H9 (cell line): ENCODE results near the gene PPFIBP2. TPM values are rescaled to one million over a fixed set of nuclear protein-coding genes. Genes with fewer than 3 reads are reported as not detected.

Experiments
- DNase-seq: peaks from one replicate; pipeline ENCODE4 v3.0.0-alpha.2; 2017
- H2AFZ ChIP-seq: one replicate; pipeline ENCODE4 v1.6.1; 2013; ENCODE audit warnings: mild to moderate bottlenecking, low read length, control low read depth, moderate library complexity
- H2AK5ac ChIP-seq: 2 replicates; pipeline ENCODE4 v1.6.1; 2013; ENCODE audit warnings: low read length, control low read depth, mixed read lengths; ENCODE audit not compliant: insufficient read length
- H2BK120ac ChIP-seq: one replicate; pipeline ENCODE4 v1.6.1; 2013; ENCODE audit warnings: low read depth, mild to moderate bottlenecking, low read length, control low read depth, inconsistent platforms; ENCODE audit not compliant: poor library complexity, severe bottlenecking
- H2BK12ac ChIP-seq: 2 replicates; pipeline ENCODE4 v1.6.1; 2013; ENCODE audit warnings: low read length, control low read depth, mixed read lengths, low read depth; ENCODE audit not compliant: insufficient read length
- H2BK15ac ChIP-seq: 2 replicates; pipeline ENCODE4 v1.6.1; 2013; ENCODE audit warnings: low read depth, low read length, control low read depth
- H2BK20ac ChIP-seq: one replicate; pipeline ENCODE4 v1.6.1; 2013; ENCODE audit warnings: low read depth, mild to moderate bottlenecking, low read length, control low read depth, inconsistent platforms; ENCODE audit not compliant: poor library complexity, severe bottlenecking
- H2BK5ac ChIP-seq: 2 replicates; pipeline ENCODE4 v1.6.1; 2013; ENCODE audit warnings: low read length, control low read depth, mixed read lengths; ENCODE audit not compliant: insufficient read length
- H3K14ac ChIP-seq: 2 replicates; pipeline ENCODE4 v1.6.1; 2013; ENCODE audit warnings: low read length, control low read depth; ENCODE audit not compliant: insufficient read depth
- H3K18ac ChIP-seq: 2 replicates; pipeline ENCODE4 v1.6.1; 2013; ENCODE audit warnings: low read depth, mild to moderate bottlenecking, mixed read lengths, low read length, control low read depth; ENCODE audit not compliant: insufficient read length
- H3K23ac ChIP-seq: 2 replicates; pipeline ENCODE4 v1.6.1; 2013; ENCODE audit warnings: low read length, control low read depth, mixed read lengths, low read depth; ENCODE audit not compliant: insufficient read length
- H3K23me2 ChIP-seq: 2 replicates; pipeline ENCODE4 v1.6.1; 2013; ENCODE audit warnings: low read depth, mild to moderate bottlenecking, mixed read lengths, low read length, control low read depth; ENCODE audit not compliant: insufficient read length, poor library complexity, severe bottlenecking
- H3K27ac ChIP-seq: 2 replicates; pipeline ENCODE4 v1.5.1; 2013; ENCODE audit warnings: low read length, control low read depth, mixed read lengths, low read depth; ENCODE audit not compliant: insufficient read length
- H3K27me3 ChIP-seq: 2 replicates; pipeline ENCODE4 v1.6.1; 2013; ENCODE audit warnings: low read length, control low read depth, inconsistent platforms; ENCODE audit not compliant: insufficient read depth
- H3K4ac ChIP-seq: 2 replicates; pipeline ENCODE4 v1.6.1; 2013; ENCODE audit warnings: low read depth, mild to moderate bottlenecking, control low read depth, inconsistent platforms, low read length, moderate library complexity
- H3K4me1 ChIP-seq: 2 replicates; pipeline ENCODE4 v1.6.1; 2013; ENCODE audit warnings: low read length, control low read depth, inconsistent platforms; ENCODE audit not compliant: insufficient read depth
- H3K4me2 ChIP-seq: 2 replicates; pipeline ENCODE4 v1.6.1; 2013; ENCODE audit warnings: low read length, control low read depth, mixed read lengths; ENCODE audit not compliant: insufficient read length, insufficient read depth
- H3K56ac ChIP-seq: 2 replicates; pipeline ENCODE4 v1.6.1; 2013; ENCODE audit warnings: low read depth, mild to moderate bottlenecking, mixed read lengths, low read length, control low read depth; ENCODE audit not compliant: insufficient read length
- H3K79me1 ChIP-seq: 2 replicates; pipeline ENCODE4 v1.6.1; 2013; ENCODE audit warnings: low read depth, mild to moderate bottlenecking, moderate library complexity, low read length, control low read depth, inconsistent platforms; ENCODE audit not compliant: insufficient read depth, poor library complexity, severe bottlenecking
- H3K79me2 ChIP-seq: 2 replicates; pipeline ENCODE4 v1.6.1; 2013; ENCODE audit warnings: low read length, control low read depth, inconsistent platforms; ENCODE audit not compliant: insufficient read depth
- H3K9ac ChIP-seq: 2 replicates; pipeline ENCODE4 v1.6.1; 2013; ENCODE audit warnings: low read length, control low read depth, mixed read lengths; ENCODE audit not compliant: insufficient read length; ENCODE audit errors: extremely low read depth
- H3K9me3 ChIP-seq: one replicate; pipeline ENCODE4 v1.6.1; 2013; ENCODE audit warnings: low read depth, low read length, inconsistent platforms; ENCODE audit not compliant: control insufficient read depth
- H3T11ph ChIP-seq: one replicate; pipeline ENCODE4 v1.6.1; 2013; ENCODE audit warnings: mild to moderate bottlenecking, low read length, control low read depth, inconsistent platforms
- H4K20me1 ChIP-seq: one replicate; pipeline ENCODE4 v1.6.1; 2013; ENCODE audit not compliant: control insufficient read depth, insufficient read length, insufficient read depth
- H4K5ac ChIP-seq: 2 replicates; pipeline ENCODE4 v1.6.1; 2013; ENCODE audit warnings: low read depth, mild to moderate bottlenecking, mixed read lengths, low read length, control low read depth; ENCODE audit not compliant: insufficient read length
- H4K8ac ChIP-seq: replicated peaks from 2 replicates; pipeline ENCODE4 v1.6.1; 2013; ENCODE audit warnings: low read length, control low read depth, mixed read lengths, low read depth; ENCODE audit not compliant: insufficient read length
- H4K91ac ChIP-seq: 2 replicates; pipeline ENCODE4 v1.6.1; 2013; ENCODE audit warnings: low read depth, mild to moderate bottlenecking, moderate library complexity, mixed read lengths, low read length, control low read depth; ENCODE audit not compliant: insufficient read length
- H3K27ac Mint-ChIP-seq, 3 experiments: 2 replicates in 2 of 3; 3 replicates in 1 of 3; pipeline ENCODE4 v1.8.0; 2020 to 2021; ENCODE audit warnings: mixed read lengths in 3 of 3, mild to moderate bottlenecking in 1 of 3, moderate library complexity in 1 of 3
- H3K27me3 Mint-ChIP-seq: 2 replicates; pipeline ENCODE4 v1.8.0; 2021; ENCODE audit warnings: low read depth, mild to moderate bottlenecking, moderate library complexity, mixed read lengths
- H3K36me3 Mint-ChIP-seq, 3 experiments: 2 replicates in 2 of 3; 3 replicates in 1 of 3; pipeline ENCODE4 v1.8.0; 2020 to 2021; ENCODE audit warnings: low read depth in 3 of 3, mixed read lengths in 3 of 3; ENCODE audit not compliant: insufficient read depth in 1 of 3
- H3K4me1 Mint-ChIP-seq, 2 experiments: 2 replicates each; pipeline ENCODE4 v1.8.0; 2020; ENCODE audit warnings: mixed read lengths in 2 of 2
- H3K4me3 Mint-ChIP-seq, 2 experiments: 2 replicates in 1 of 2; 3 replicates in 1 of 2; pipeline ENCODE4 v1.8.0; 2020 to 2021; ENCODE audit warnings: mild to moderate bottlenecking in 2 of 2, mixed read lengths in 2 of 2, moderate library complexity in 1 of 2
- H3K9me3 Mint-ChIP-seq, 2 experiments: 2 replicates in 1 of 2; 3 replicates in 1 of 2; pipeline ENCODE4 v1.8.0; 2020; ENCODE audit warnings: mild to moderate bottlenecking in 2 of 2, mixed read lengths in 2 of 2, moderate library complexity in 1 of 2
- WGBS: extraction: QIAGEN DNeasy Blood & Tissue Kit; methylation state at CpG from one replicate; pipeline ENCODE4 v1.1.7; 2013; ENCODE audit warnings: missing lambda C conversion rate, low lambda C conversion rate, mixed read lengths; ENCODE audit not compliant: insufficient read length; ENCODE audit errors: extremely low coverage; 5-methylcytosine and 5-hydroxymethylcytosine counted together
- total RNA-seq: library from RNA; stranded (reverse); gene quantifications from 2 replicates; pipeline ENCODE4 v1.2.1, GENCODE V29; 2021
- TF ChIP-seq, protein P1 (sequence below): fragments of 200-600 bp; sonication (generic); conservative IDR thresholded peaks from 3 replicates; pipeline ENCODE4 v1.8.0; 2021; ENCODE audit warnings: antibody characterized with exemption, mild to moderate bottlenecking

PPFIBP2 gene
- total RNA-seq, 1 experiment from 2014 or later: 8.3 TPM

DNA sequence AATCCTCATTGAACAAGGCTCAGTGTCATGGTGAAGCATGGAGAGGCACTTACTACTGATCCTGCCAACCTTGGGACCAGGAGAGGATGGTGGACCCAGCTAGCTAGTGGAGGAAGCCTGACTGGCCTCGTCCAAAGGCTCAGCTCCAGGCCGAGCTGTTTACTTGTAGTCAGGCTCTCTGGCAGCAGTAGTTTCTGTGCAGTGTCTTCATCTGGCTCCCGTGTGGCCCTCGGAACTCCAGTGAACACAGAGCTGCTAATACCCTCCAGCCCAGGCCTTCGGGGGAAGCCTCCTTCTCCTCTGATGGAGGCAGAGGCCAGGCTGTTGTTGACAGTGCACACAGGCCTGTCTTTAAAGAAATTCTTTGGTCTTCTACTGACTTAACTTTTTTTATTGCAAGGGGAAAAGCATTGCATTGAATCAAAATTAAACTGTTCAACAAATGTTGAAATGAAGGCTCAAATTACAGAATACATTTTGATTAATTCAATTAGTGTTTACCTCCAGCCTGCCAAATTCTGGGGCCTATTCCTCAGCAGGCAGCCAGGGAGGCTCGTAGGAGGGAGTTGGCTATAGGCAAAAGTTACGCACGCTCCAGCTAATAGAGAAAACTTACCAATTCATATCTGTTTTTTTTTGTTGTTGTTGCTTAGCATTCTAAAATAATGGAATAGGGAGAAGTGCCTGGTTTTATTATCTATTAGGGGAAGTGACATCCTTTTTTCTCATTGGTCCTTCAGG, 18.8 kb downstream of the PPFIBP2 start:
- Histone ChIP-seq H2BK5ac (no peak overlapping the region), H3K14ac (no peak overlapping the region; the same call in 1 of the 2 replicates), H3K4ac (no peak overlapping the region), H2BK15ac (no peak overlapping the region), H3K4me1 (no peaks in the 10 kb centered on the region), H3K9ac (no peak overlapping the region), H4K20me1 (no peaks in the 10 kb centered on the region), H3K79me2 (no peaks in the 10 kb centered on the region), H3K23ac (no peak overlapping the region), H3K4me2 (no peak overlapping the region), H3K18ac (no peak overlapping the region), H3K23me2 (no peaks in the 10 kb centered on the region), H2BK20ac (no peak overlapping the region), H3K27me3 (no peaks in the 10 kb centered on the region), H4K8ac (no peak overlapping the region), H3K56ac (no peak overlapping the region), H2BK12ac (no peak overlapping the region), H2BK120ac (no peak overlapping the region), H3K27ac (no peak overlapping the region), H2AK5ac (no peak overlapping the region), H4K91ac (no peak overlapping the region), H3T11ph (no peak overlapping the region), H3K79me1 (no peaks in the 10 kb centered on the region), H4K5ac (no peak overlapping the region), H3K9me3 (no peaks in the 10 kb centered on the region), H2AFZ (no peak overlapping the region)
- no peak for DNase-seq
- Mint-ChIP-seq H3K4me3 (no peak overlapping the region), H3K4me1 (peaks cover 4 to 8% of the 10 kb centered on the region in 2 experiments; a peak in 3 of 4 replicates), H3K9me3 (no peaks in the 10 kb centered on the region), H3K27me3 (no peaks in the 10 kb centered on the region; the same call in 1 of the 2 replicates), H3K27ac (no peak overlapping the region), H3K36me3 (no peaks in the 10 kb centered on the region)
- TF ChIP-seq, protein P1, sequence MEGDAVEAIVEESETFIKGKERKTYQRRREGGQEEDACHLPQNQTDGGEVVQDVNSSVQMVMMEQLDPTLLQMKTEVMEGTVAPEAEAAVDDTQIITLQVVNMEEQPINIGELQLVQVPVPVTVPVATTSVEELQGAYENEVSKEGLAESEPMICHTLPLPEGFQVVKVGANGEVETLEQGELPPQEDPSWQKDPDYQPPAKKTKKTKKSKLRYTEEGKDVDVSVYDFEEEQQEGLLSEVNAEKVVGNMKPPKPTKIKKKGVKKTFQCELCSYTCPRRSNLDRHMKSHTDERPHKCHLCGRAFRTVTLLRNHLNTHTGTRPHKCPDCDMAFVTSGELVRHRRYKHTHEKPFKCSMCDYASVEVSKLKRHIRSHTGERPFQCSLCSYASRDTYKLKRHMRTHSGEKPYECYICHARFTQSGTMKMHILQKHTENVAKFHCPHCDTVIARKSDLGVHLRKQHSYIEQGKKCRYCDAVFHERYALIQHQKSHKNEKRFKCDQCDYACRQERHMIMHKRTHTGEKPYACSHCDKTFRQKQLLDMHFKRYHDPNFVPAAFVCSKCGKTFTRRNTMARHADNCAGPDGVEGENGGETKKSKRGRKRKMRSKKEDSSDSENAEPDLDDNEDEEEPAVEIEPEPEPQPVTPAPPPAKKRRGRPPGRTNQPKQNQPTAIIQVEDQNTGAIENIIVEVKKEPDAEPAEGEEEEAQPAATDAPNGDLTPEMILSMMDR: no peak
- no CpG with 5 or more reads among the region's 8 CpGs for WGBS
